Mucosa of gallbladder (tissue), 1 donor: ENCODE data around the gene DLG2. TPM values are rescaled to one million over a fixed set of nuclear protein-coding genes. Genes with fewer than 3 reads are reported as not detected.
A peak's percentile ranks its signal among the peaks of the same experiment; 100 is the strongest.
"Not testable (repeated sequence)": the region's sequence is repeated elsewhere in the genome, so short reads cannot be mapped to it uniquely, and the experiment has no call there.

Experiments
- DNase-seq: peaks from one replicate; pipeline ENCODE4 v3.0.0-alpha.2; 2020; ENCODE audit warnings: low spot score
- total RNA-seq: library from RNA; stranded (reverse); gene quantifications from one replicate; pipeline ENCODE4 v1.2.1, GENCODE V29; 2021
- donor health status: DM: no; HTN: no; CAD: no.

Gene DLG2
- total RNA-seq, 1 donor from 2014 or later, result 4.4 TPM

- no peak for DNase-seq
Observed at GRCh38 chr11:83471831-83472727, 2155.1 kb downstream of the DLG2 start.

- no peak for DNase-seq
Observed at GRCh38 chr11:83467837-83468236, 2159.3 kb downstream of the DLG2 start.

- no peak for DNase-seq
Observed at GRCh38 chr11:83464160-83464944, 2162.8 kb downstream of the DLG2 start.

- no peak for DNase-seq
Observed at GRCh38 chr11:83459798-83460197, 2167.3 kb downstream of the DLG2 start.

- no peak for DNase-seq
Observed at GRCh38 chr11:83456566-83456965, 2170.6 kb downstream of the DLG2 start.

- DNase-seq, result peak; percentile 28
Observed at GRCh38 chr11:83456075-83456474, 2171.1 kb downstream of the DLG2 start.

GRCh38 chr11:83455356-83455755 is 2171.8 kb downstream of the DLG2 start:
- no peak for DNase-seq

- DNase-seq, result no peak
Observed at GRCh38 chr11:83454674-83455073, 2172.5 kb downstream of the DLG2 start.

- DNase-seq, result no peak
Observed at GRCh38 chr11:83449338-83449913, 2177.7 kb downstream of the DLG2 start.

GRCh38 chr11:83448686-83449085 is 2178.5 kb downstream of the DLG2 start:
- no peak for DNase-seq

- DNase-seq, result not testable (repeated sequence)
Observed at GRCh38 chr11:83443880-83444279, 2183.3 kb downstream of the DLG2 start.

- DNase-seq, result no peak
Observed at GRCh38 chr11:83441601-83442000, 2185.5 kb downstream of the DLG2 start.

- DNase-seq, result no peak
Observed at GRCh38 chr11:83441171-83441570, 2186.0 kb downstream of the DLG2 start.

- DNase-seq, result no peak
Observed at GRCh38 chr11:83438438-83438837, 2188.7 kb downstream of the DLG2 start.

- no peak for DNase-seq
Observed at GRCh38 chr11:83437939-83438338, 2189.2 kb downstream of the DLG2 start.

GRCh38 chr11:83436855-83437254 is 2190.3 kb downstream of the DLG2 start:
- DNase-seq, result no peak

- not testable (repeated sequence) for DNase-seq
Observed at GRCh38 chr11:83434812-83435211, 2192.3 kb downstream of the DLG2 start.

GRCh38 chr11:83427943-83428342 is 2199.2 kb downstream of the DLG2 start:
- DNase-seq, result no peak

- DNase-seq, result no peak
Observed at GRCh38 chr11:83427501-83427900, 2199.6 kb downstream of the DLG2 start.

GRCh38 chr11:83425137-83425466 is 2202.0 kb downstream of the DLG2 start:
- no peak for DNase-seq

- DNase-seq, result no peak
Observed at GRCh38 chr11:83424376-83425136, 2202.6 kb downstream of the DLG2 start.

- DNase-seq, result not testable (repeated sequence)
Observed at GRCh38 chr11:83422641-83423040, 2204.5 kb downstream of the DLG2 start.
